GM12865 (cell line): ENCODE data around the gene KPNA6.
"Not testable (repeated sequence)": the region's sequence is repeated elsewhere in the genome, so short reads cannot be mapped to it uniquely, and the experiment has no call there.

Experiments used
- DNase-seq: peaks from one replicate; pipeline ENCODE4 v3.0.0; 2010; ENCODE audit warnings: low read depth
- H3K4me3 ChIP-seq: 2 replicates; pipeline ENCODE4 v1.5.1; 2011; ENCODE audit warnings: mild to moderate bottlenecking, low read depth, low read length, control low read depth
- CTCF ChIP-seq: IDR thresholded peaks from 2 replicates; pipeline ENCODE4 v1.5.1; 2011; ENCODE audit warnings: low read length, control low read depth, low read depth, inconsistent platforms; ENCODE audit not compliant: insufficient read depth; ENCODE audit errors: missing control alignments

Gene KPNA6

DNA sequence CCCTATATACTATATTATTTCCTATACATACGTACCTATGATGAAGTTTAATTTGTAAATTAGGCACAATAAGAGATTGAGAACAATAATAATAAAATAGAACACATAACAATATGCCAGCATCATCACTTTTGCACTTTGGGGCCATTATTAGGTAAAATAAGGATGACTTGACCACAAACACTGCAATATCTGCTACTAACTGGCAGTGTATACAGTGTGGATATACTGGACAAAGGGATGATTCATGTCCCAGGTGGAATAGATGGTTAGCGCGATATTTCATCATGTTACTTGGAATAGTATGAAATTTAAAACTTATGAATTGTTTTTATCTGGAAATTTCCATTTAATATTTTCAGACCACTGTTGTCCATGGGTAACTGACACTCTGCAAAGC is 36.2 kb downstream of the KPNA6 start:
- H3K4me3 ChIP-seq, result no peak overlapping the region
- no peak for TF ChIP-seq CTCF
- no peak for DNase-seq

GRCh38 chr1:32147799-32148198 is 39.9 kb downstream of the KPNA6 start:
- not testable (repeated sequence) for H3K4me3 ChIP-seq, DNase-seq

DNA sequence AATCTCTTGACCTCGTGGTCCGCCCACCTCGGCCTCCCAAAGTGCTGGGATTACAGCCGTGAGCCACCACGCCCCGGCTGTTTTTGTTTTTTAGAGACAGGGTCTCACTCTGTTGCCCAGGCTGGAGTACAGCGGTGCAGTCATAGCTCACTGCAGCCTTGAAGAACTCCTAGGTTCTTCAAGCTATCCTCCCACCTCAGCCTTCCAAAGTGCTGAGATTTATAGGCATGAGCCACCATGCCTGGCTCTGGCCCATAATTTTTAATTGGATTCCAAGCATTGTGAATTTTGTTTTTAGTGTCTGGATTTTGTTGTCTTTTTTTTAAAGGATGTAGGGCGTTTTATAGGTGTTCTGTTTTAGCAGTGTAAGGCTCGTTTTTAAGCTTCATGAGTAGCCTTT is 43.0 kb downstream of the KPNA6 start:
- no peak overlapping the region for H3K4me3 ChIP-seq
- no peak for TF ChIP-seq CTCF
- no peak for DNase-seq

DNA sequence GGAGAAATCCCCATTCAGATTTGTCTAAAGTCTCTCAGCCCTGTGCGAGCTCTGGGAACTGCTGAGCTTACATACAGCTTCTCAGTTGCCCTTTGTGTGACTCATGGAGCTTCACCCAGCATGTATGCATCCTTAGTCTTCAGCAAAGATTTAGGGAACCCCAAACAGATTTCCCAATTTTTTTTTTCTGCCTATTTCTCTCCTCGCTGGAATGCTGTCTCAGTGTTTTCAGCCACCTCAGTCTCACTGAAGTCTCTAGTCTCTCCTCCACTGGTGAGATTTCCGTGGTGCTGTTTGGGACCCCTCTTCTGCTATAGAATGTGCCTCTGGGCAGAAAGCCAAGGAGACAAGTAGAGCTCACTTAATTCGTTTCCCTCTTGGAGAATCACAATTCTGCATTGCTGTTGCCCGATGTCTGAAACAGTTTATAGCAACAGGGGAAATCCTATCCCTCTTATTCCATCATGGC is 43.5 kb downstream of the KPNA6 start:
- no peak for DNase-seq
- no peak for TF ChIP-seq CTCF
- no peak overlapping the region for H3K4me3 ChIP-seq

DNA sequence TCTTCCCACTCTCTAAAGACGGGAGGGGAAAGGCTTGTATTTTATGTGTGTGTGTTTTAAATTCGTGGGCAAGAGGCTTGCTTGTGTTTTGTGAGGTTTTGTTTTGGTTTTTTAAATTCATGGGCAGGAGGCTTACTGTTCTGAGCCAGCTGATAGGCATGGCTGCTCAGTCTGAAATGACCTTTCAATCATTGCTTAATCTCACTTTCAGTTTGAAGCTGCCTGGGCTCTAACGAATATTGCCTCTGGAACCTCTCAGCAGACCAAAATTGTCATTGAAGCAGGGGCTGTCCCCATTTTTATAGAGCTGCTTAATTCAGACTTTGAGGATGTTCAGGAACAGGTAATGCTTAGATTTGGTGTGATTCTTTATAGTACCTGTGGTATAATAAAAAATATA is 51.3 kb downstream of the KPNA6 start:
- no peak overlapping the region for H3K4me3 ChIP-seq
- no peak for TF ChIP-seq CTCF

GRCh38 chr1:32163405-32163804 is 55.5 kb downstream of the KPNA6 start:
- no peak for TF ChIP-seq CTCF
- no peak overlapping the region for H3K4me3 ChIP-seq
- no peak for DNase-seq

More for the DNA sequence above, 51.3 kb downstream of the KPNA6 start:
- DNase-seq, result peak; percentile 38

DNA sequence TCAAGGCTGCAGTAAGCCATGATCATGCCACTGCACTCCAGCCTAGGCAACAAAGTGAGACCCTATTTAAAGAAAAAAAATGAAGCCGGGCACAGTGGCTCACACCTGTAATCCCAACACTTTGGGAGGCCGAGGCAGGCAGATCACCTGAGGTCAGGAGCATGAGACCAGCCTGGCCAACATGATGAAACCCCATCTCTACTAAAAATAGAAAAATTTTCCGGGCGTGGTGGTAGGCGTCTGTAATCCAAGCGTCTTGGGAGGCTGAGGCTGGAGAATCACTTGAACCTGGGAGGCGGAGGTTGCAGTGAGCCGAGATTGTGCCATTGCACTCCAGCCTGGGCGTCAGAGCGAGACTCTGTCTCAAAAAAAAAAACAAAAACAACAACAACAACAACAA is 57.8 kb downstream of the KPNA6 start:
- not testable (repeated sequence) for H3K4me3 ChIP-seq, DNase-seq

DNA sequence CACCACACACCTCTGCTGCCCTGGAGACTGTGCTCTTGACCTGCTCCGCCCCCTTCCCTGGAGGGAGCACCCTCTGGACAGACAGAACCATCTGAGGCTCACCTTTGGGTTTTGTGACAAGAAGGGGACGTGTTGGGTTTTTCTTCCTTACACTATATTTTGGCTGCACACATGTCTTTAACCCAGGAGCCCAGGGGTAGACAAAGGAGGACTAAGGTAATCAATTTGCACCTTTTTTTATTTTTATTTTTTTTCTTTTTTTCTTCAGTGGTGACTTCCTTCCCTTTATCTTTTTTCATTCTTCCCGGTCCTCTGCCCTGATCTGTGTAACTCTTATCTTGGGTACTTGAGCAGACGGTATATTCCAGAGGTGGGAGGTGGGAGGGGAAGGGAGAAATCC is 63.1 kb downstream of the KPNA6 start:
- DNase-seq, result no peak
- H3K4me3 ChIP-seq, result no peak overlapping the region
- no peak for TF ChIP-seq CTCF
